Breast epithelium (tissue), 4 donors: ENCODE results near the gene CCDC85C. TPM values are rescaled to one million over a fixed set of nuclear protein-coding genes. Genes with fewer than 3 reads are reported as not detected.

Experiments used
- DNase-seq, 2 donors: peaks; one replicate each; pipeline ENCODE4 v3.0.0-alpha.2; 2019; ENCODE audit warnings: low spot score in 2 of 2
- H3K27ac ChIP-seq, 2 donors: fragments of 200-600 bp; sonication (generic) in 1 of 2; one replicate each; pipeline ENCODE4 v1.5.1; 2016 to 2019; ENCODE audit warnings: mild to moderate bottlenecking in 1 of 2
- H3K27me3 ChIP-seq, 2 donors: fragments of 200-600 bp; sonication (generic) in 1 of 2; one replicate each; pipeline versions ENCODE4 v1.5.1 to v1.6.0; 2017 to 2019; ENCODE audit warnings: control low read depth in 1 of 2, mild to moderate bottlenecking in 1 of 2
- H3K36me3 ChIP-seq: fragments of 200-600 bp; one replicate; pipeline ENCODE4 v1.5.1; 2019
- H3K4me1 ChIP-seq, 2 donors: fragments of 200-600 bp; sonication (generic); one replicate each; pipeline ENCODE4 v1.5.1; 2016 to 2019; ENCODE audit warnings: control low read depth in 1 of 2
- H3K4me3 ChIP-seq, 3 donors: fragments of 200-600 bp; sonication (generic); 1 replicate in 2 of 3; 2 replicates in 1 of 3; pipeline ENCODE4 v1.5.1; 2016 to 2019; ENCODE audit warnings: mild to moderate bottlenecking in 3 of 3, moderate library complexity in 2 of 3
- H3K9me3 ChIP-seq, 2 donors: fragments of 200-600 bp; sonication (generic) in 1 of 2; one replicate each; pipeline ENCODE4 v1.5.1; 2016 to 2019; ENCODE audit warnings: control low read depth in 1 of 2
- POLR2A ChIP-seq: fragments of 450-650 bp; IDR thresholded peaks from one replicate; pipeline ENCODE4 v1.6.1; 2016; ENCODE audit warnings: antibody characterized with exemption, mild to moderate bottlenecking, moderate library complexity
- POLR2AphosphoS5 ChIP-seq, 3 donors: sonication (generic); formaldehyde crosslinking; IDR thresholded peaks; one replicate each; pipeline ENCODE4 v1.6.1; 2017; ENCODE audit warnings: antibody characterized with exemption in 3 of 3
- intact Hi-C: fragments of 100-400 bp; cut with DNase I; formaldehyde crosslinking; loops from one replicate; pipeline ENCODE4 v1.15.1; 2023; ENCODE audit warnings: low total_unique reads
- total RNA-seq, 3 donors: library from RNA; depleted of rRNA; stranded (reverse); fragments of >200 nt; gene quantifications; one replicate each; pipeline ENCODE4 v1.1.0, GENCODE V29; 2016
- TF ChIP-seq, protein P1 (sequence below), 3 donors: fragments of 450-650 bp; IDR thresholded peaks; one replicate each; pipeline ENCODE4 v1.5.1; 2016 to 2017; ENCODE audit warnings: antibody characterized with exemption in 3 of 3, mild to moderate bottlenecking in 3 of 3, moderate library complexity in 3 of 3

Gene CCDC85C
- total RNA-seq, 3 donors from 2014 or later: 1.3 to 8.3 (median 4.3) TPM

- intact Hi-C loops: no loop called here
- TF ChIP-seq POLR2AphosphoS5 (IDR thresholded peaks at IDR 0.05) (no peak), POLR2A (no peak)
- TF ChIP-seq, protein P1, sequence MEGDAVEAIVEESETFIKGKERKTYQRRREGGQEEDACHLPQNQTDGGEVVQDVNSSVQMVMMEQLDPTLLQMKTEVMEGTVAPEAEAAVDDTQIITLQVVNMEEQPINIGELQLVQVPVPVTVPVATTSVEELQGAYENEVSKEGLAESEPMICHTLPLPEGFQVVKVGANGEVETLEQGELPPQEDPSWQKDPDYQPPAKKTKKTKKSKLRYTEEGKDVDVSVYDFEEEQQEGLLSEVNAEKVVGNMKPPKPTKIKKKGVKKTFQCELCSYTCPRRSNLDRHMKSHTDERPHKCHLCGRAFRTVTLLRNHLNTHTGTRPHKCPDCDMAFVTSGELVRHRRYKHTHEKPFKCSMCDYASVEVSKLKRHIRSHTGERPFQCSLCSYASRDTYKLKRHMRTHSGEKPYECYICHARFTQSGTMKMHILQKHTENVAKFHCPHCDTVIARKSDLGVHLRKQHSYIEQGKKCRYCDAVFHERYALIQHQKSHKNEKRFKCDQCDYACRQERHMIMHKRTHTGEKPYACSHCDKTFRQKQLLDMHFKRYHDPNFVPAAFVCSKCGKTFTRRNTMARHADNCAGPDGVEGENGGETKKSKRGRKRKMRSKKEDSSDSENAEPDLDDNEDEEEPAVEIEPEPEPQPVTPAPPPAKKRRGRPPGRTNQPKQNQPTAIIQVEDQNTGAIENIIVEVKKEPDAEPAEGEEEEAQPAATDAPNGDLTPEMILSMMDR (IDR thresholded peaks at IDR 0.05): no peak
- no peak overlapping the region for H3K27ac ChIP-seq
- DNase-seq: no peak
- H3K9me3 ChIP-seq: no peaks in the 10 kb centered on the region
- H3K4me1 ChIP-seq: no peaks in the 10 kb centered on the region
- H3K4me3 ChIP-seq: no peak overlapping the region
- H3K36me3 ChIP-seq: no peaks in the 10 kb centered on the region
- H3K27me3 ChIP-seq: no peaks in the 10 kb centered on the region
Measured at GRCh38 chr14:99473458-99473857, 130.5 kb downstream of the CCDC85C start.

DNA sequence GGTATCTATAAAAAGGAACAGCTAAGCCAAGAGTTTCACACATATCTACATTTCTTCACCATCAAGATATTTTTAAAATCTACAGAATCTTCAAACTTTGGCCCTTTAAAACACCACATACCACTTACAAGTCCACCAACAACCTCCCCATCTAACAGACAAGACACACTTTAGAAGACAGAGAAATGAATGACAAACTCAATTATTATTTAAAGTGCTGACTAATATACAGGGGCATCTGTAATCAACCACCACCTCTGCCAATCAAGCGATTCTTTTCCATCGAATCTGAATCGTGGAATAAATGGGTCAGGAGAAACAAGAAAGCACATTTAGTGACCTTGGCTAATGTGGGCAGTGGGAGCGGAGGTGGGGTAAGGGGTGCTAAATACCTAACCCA, 131.1 kb downstream of the CCDC85C start:
- intact Hi-C loops: no loop called here
- H3K4me1 ChIP-seq: no peaks in the 10 kb centered on the region
- no peaks in the 10 kb centered on the region for H3K27me3 ChIP-seq
- H3K9me3 ChIP-seq: no peaks in the 10 kb centered on the region
- H3K4me3 ChIP-seq: no peak overlapping the region
- H3K27ac ChIP-seq: no peak overlapping the region
- DNase-seq: no peak
- TF ChIP-seq, protein P1 (IDR thresholded peaks at IDR 0.05): no peak
- TF ChIP-seq POLR2A: no peak
- TF ChIP-seq POLR2AphosphoS5 (IDR thresholded peaks at IDR 0.05): no peak
- no peaks in the 10 kb centered on the region for H3K36me3 ChIP-seq

- intact Hi-C loops: no loop called here
- H3K4me1 ChIP-seq: no peaks in the 10 kb centered on the region
- TF ChIP-seq POLR2AphosphoS5 (IDR thresholded peaks at IDR 0.05): no peak
- TF ChIP-seq, protein P1 (IDR thresholded peaks at IDR 0.05): no peak
- TF ChIP-seq POLR2A: no peak
Measured at GRCh38 chr14:99471731-99472130, 132.3 kb downstream of the CCDC85C start.

GRCh38 chr14:99468836-99469592, 135.0 kb downstream of the CCDC85C start:
- TF ChIP-seq, protein P1 (IDR thresholded peaks at IDR 0.05): no peak
- TF ChIP-seq POLR2AphosphoS5 (IDR thresholded peaks at IDR 0.05) (no peak), POLR2A (no peak)
- no peaks in the 10 kb centered on the region for H3K27me3 ChIP-seq
- no peaks in the 10 kb centered on the region for H3K4me1 ChIP-seq
- no peak overlapping the region for H3K27ac ChIP-seq
- H3K36me3 ChIP-seq: no peaks in the 10 kb centered on the region
- H3K9me3 ChIP-seq: no peaks in the 10 kb centered on the region
- intact Hi-C loops: no loop called here
- DNase-seq: no peak
- H3K4me3 ChIP-seq: no peak overlapping the region

More at GRCh38 chr14:99471731-99472130, 132.3 kb downstream of the CCDC85C start:
- Histone ChIP-seq H3K27ac (no peak overlapping the region), H3K36me3 (no peaks in the 10 kb centered on the region), H3K9me3 (no peaks in the 10 kb centered on the region), H3K27me3 (no peaks in the 10 kb centered on the region), H3K4me3 (no peak overlapping the region)
- no peak for DNase-seq

DNA sequence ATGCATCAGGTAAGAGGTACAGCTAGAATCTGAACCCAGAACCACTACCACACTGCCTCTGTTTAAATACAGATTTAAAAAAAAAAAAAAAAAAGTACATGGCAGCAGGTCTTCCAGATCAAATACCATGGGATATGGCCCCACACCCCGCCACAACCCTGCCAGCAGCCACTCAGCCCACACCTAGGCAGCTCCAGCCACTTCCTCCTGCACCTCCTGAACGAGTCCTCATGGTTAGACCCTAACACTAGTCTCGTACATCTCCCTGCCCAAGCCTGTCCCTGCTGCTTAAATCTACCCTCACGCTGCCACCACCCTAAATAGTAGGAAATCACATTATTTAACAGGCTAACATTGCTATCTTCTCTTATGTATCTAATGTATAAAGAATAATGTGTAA, 135.9 kb downstream of the CCDC85C start:
- Histone ChIP-seq H3K27me3 (no peaks in the 10 kb centered on the region), H3K9me3 (no peaks in the 10 kb centered on the region), H3K4me1 (no peaks in the 10 kb centered on the region), H3K27ac (no peak overlapping the region), H3K4me3 (no peak overlapping the region), H3K36me3 (no peaks in the 10 kb centered on the region)
- DNase-seq: no peak
- TF ChIP-seq POLR2AphosphoS5 (IDR thresholded peaks at IDR 0.05) (no peak), POLR2A (no peak)
- TF ChIP-seq, protein P1 (IDR thresholded peaks at IDR 0.05): no peak
- intact Hi-C loops: no loop called here
